Measurements from ENCODE around the gene RPL37A. TPM values are rescaled to one million over a fixed set of nuclear protein-coding genes. Genes with fewer than 3 reads are reported as not detected.

The RPL37A gene
- polyA plus RNA-seq, 1 donor from 2014 or later = 1,655 TPM

DNA sequence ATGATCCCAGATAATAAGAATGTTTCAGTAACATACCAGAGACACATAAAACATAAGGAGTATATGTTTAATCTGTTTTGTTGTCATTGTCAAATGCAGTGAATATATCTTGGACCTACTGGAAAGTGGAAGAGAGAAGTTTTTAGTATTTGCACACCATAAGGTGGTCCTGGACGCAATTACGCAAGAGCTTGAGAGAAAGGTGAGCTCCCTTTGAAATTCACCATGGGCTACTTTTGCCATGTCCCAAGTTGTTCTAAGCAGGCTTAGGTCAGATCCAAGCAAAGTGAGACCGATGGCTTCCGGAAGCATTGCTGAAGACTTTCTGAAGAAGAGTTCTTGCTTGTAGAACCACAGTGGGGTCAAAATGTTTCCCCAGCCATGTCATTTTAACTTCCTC, 30.8 kb upstream of the RPL37A start:
- TF ChIP-seq RAD21 (conservative IDR thresholded peaks at IDR 0.05) (no peak), POLR2AphosphoS5 (IDR thresholded peaks at IDR 0.05) (no peak), TAF1 (IDR thresholded peaks at IDR 0.05; ENCODE audit: low read depth) (no peak), SMC3 (conservative IDR thresholded peaks at IDR 0.05; ENCODE audit: poor library complexity) (no peak), MXI1 (conservative IDR thresholded peaks at IDR 0.05; ENCODE audit: poor library complexity, severe bottlenecking) (no peak)
- TF ChIP-seq, protein P1, sequence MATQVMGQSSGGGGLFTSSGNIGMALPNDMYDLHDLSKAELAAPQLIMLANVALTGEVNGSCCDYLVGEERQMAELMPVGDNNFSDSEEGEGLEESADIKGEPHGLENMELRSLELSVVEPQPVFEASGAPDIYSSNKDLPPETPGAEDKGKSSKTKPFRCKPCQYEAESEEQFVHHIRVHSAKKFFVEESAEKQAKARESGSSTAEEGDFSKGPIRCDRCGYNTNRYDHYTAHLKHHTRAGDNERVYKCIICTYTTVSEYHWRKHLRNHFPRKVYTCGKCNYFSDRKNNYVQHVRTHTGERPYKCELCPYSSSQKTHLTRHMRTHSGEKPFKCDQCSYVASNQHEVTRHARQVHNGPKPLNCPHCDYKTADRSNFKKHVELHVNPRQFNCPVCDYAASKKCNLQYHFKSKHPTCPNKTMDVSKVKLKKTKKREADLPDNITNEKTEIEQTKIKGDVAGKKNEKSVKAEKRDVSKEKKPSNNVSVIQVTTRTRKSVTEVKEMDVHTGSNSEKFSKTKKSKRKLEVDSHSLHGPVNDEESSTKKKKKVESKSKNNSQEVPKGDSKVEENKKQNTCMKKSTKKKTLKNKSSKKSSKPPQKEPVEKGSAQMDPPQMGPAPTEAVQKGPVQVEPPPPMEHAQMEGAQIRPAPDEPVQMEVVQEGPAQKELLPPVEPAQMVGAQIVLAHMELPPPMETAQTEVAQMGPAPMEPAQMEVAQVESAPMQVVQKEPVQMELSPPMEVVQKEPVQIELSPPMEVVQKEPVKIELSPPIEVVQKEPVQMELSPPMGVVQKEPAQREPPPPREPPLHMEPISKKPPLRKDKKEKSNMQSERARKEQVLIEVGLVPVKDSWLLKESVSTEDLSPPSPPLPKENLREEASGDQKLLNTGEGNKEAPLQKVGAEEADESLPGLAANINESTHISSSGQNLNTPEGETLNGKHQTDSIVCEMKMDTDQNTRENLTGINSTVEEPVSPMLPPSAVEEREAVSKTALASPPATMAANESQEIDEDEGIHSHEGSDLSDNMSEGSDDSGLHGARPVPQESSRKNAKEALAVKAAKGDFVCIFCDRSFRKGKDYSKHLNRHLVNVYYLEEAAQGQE (IDR thresholded peaks at IDR 0.05; ENCODE audit: borderline replicate concordance) = no peak
- TF ChIP-seq, protein P2, sequence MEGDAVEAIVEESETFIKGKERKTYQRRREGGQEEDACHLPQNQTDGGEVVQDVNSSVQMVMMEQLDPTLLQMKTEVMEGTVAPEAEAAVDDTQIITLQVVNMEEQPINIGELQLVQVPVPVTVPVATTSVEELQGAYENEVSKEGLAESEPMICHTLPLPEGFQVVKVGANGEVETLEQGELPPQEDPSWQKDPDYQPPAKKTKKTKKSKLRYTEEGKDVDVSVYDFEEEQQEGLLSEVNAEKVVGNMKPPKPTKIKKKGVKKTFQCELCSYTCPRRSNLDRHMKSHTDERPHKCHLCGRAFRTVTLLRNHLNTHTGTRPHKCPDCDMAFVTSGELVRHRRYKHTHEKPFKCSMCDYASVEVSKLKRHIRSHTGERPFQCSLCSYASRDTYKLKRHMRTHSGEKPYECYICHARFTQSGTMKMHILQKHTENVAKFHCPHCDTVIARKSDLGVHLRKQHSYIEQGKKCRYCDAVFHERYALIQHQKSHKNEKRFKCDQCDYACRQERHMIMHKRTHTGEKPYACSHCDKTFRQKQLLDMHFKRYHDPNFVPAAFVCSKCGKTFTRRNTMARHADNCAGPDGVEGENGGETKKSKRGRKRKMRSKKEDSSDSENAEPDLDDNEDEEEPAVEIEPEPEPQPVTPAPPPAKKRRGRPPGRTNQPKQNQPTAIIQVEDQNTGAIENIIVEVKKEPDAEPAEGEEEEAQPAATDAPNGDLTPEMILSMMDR (IDR thresholded peaks at IDR 0.05; ENCODE audit: poor library complexity, severe bottlenecking) = no peak
- no peak overlapping the region for H2AFZ ChIP-seq (ENCODE audit: low read depth, low read length)
- H3K9me3 ChIP-seq (ENCODE audit: low read length) = no peaks in the 10 kb centered on the region
- H3K4me2 ChIP-seq (ENCODE audit: low read length) = no peak overlapping the region
- no peak overlapping the region for H3K9ac ChIP-seq (ENCODE audit: low read length)
- H3K27ac ChIP-seq (ENCODE audit: low read length) = no peak overlapping the region
- peaks cover 4% of the 10 kb centered on the region for H3K36me3 ChIP-seq (ENCODE audit: insufficient read depth, low read length)
- H3F3A ChIP-seq (ENCODE audit: insufficient read depth, low read length, poor library complexity, severe bottlenecking) = no peaks in the 10 kb centered on the region
- H4K20me1 ChIP-seq (ENCODE audit: insufficient read depth) = no peaks in the 10 kb centered on the region
- H3K79me2 ChIP-seq (replicated peaks; ENCODE audit: insufficient read depth, low read length) = no peaks in the 10 kb centered on the region
- no peak overlapping the region for H3K4me3 ChIP-seq (ENCODE audit: low read length)
- H3K27me3 ChIP-seq (ENCODE audit: insufficient read depth, low read depth, low read length) = no peaks in the 10 kb centered on the region
- no peaks in the 10 kb centered on the region for H3K9me2 ChIP-seq (ENCODE audit: insufficient read depth, low read length)

DNA sequence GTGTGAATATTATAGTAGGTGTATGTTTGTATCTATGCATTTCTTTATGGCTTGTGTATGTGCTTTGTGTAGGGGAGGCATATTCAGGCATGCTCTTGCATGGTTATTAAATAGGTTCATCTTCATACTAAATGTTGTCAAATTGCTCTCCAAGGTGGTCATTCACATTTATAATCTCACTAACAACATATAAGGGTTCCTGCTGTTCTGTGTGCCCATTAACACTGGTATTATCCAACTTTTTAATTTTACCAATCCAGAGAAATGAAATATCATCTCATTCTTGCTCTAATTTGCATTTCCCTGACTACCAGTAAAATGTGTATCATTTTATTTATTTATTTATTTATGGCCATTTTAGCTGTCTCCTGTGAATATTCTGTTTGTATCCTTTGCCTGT, 29.0 kb upstream of the RPL37A start:
- H4K20me1 ChIP-seq (ENCODE audit: insufficient read depth) = no peaks in the 10 kb centered on the region
- H3K79me2 ChIP-seq (replicated peaks; ENCODE audit: insufficient read depth, low read length) = no peaks in the 10 kb centered on the region
- no peaks in the 10 kb centered on the region for H3F3A ChIP-seq (ENCODE audit: insufficient read depth, low read length, poor library complexity, severe bottlenecking)
- H3K27me3 ChIP-seq (ENCODE audit: insufficient read depth, low read depth, low read length) = no peaks in the 10 kb centered on the region
- H2AFZ ChIP-seq (ENCODE audit: low read depth, low read length) = no peak overlapping the region
- H3K9ac ChIP-seq (ENCODE audit: low read length) = no peak overlapping the region
- no peaks in the 10 kb centered on the region for H3K9me3 ChIP-seq (ENCODE audit: low read length)
- no peak overlapping the region for H3K4me3 ChIP-seq (ENCODE audit: low read length)
- TF ChIP-seq POLR2AphosphoS5 (IDR thresholded peaks at IDR 0.05) (no peak), SMC3 (conservative IDR thresholded peaks at IDR 0.05; ENCODE audit: poor library complexity) (no peak), RAD21 (conservative IDR thresholded peaks at IDR 0.05) (no peak), MXI1 (conservative IDR thresholded peaks at IDR 0.05; ENCODE audit: poor library complexity, severe bottlenecking) (no peak), TAF1 (IDR thresholded peaks at IDR 0.05; ENCODE audit: low read depth) (no peak)
- TF ChIP-seq, protein P2 (IDR thresholded peaks at IDR 0.05; ENCODE audit: poor library complexity, severe bottlenecking) = no peak
- TF ChIP-seq, protein P1 (IDR thresholded peaks at IDR 0.05; ENCODE audit: borderline replicate concordance) = no peak
- no peaks in the 10 kb centered on the region for H3K9me2 ChIP-seq (ENCODE audit: insufficient read depth, low read length)
- no peak overlapping the region for H3K4me2 ChIP-seq (ENCODE audit: low read length)
- H3K27ac ChIP-seq (ENCODE audit: low read length) = no peak overlapping the region
- H3K36me3 ChIP-seq (ENCODE audit: insufficient read depth, low read length) = peaks cover 4% of the 10 kb centered on the region

All from neural cell (in vitro differentiated cells).